Erythroblast (primary cell): ENCODE results near the gene QRFP.

ENCODE experiments used
- GATA1 ChIP-seq: IDR thresholded peaks from 2 replicates; pipeline ENCODE4 v1.6.1; 2011; ENCODE audit warnings: low read depth, mild to moderate bottlenecking, control low read depth, low read length, moderate library complexity
- POLR2A ChIP-seq: IDR thresholded peaks from 2 replicates; pipeline ENCODE4 v1.6.1; 2011; ENCODE audit warnings: mild to moderate bottlenecking, low read length

DNA sequence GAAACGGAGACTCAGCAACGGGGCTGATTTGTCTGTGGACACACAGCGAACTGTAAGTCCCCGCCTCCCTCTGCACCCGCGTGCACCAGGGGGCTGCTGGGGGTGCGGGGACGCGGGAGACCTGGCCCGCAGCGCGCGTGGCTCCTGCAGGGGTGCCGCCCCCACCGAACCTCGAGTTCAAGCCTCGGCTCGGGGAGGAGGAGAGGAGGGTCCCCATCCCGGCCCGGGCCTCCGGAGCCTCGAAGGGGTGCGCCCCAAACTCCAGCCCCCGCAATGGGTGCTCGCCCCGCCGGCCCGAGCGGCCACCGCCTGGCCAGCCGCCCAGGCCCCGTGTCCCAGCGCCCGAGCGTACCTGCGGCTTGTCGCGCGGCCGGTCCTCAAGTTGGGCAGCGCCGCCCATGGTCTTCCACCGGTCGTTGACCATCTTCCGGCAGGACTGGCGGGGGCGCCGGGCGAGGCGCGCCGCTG is 41.6 kb upstream of the QRFP start:
- no peak for TF ChIP-seq POLR2A
- no peak for TF ChIP-seq GATA1
